Neutrophil (primary cell): ENCODE results near the gene ARL16.

Source experiments
- H3K27ac ChIP-seq: fragments of 200-600 bp; sonication (generic); 2 replicates; pipeline ENCODE4 v1.5.1; 2016; ENCODE audit warnings: mild to moderate bottlenecking, moderate library complexity
- H3K27me3 ChIP-seq: fragments of 200-600 bp; sonication (generic); 2 replicates; pipeline ENCODE4 v1.6.0; 2016; ENCODE audit warnings: mild to moderate bottlenecking
- H3K36me3 ChIP-seq: fragments of 200-600 bp; sonication (generic); 2 replicates; pipeline ENCODE4 v1.5.1; 2017
- H3K4me1 ChIP-seq, 2 experiments: fragments of 200-600 bp in 1 of 2; sonication (generic) in 1 of 2; 1 replicate in 1 of 2; 2 replicates in 1 of 2; pipeline versions ENCODE4 v1.5.1 to v1.6.1; 2013 to 2016; ENCODE audit warnings: low read depth in 1 of 2, low read length in 1 of 2, mild to moderate bottlenecking in 1 of 2, moderate library complexity in 1 of 2; ENCODE audit not compliant: control insufficient read depth in 1 of 2, insufficient read depth in 1 of 2
- H3K4me3 ChIP-seq, 2 experiments: fragments of 200-600 bp in 1 of 2; sonication (generic) in 1 of 2; 1 replicate in 1 of 2; 2 replicates in 1 of 2; pipeline ENCODE4 v1.5.1; 2013 to 2016; ENCODE audit warnings: low read depth in 1 of 2, low read length in 1 of 2, mild to moderate bottlenecking in 1 of 2, moderate library complexity in 1 of 2
- H3K9me3 ChIP-seq: fragments of 200-600 bp; sonication (generic); 2 replicates; pipeline ENCODE4 v1.5.1; 2016
- TF ChIP-seq, protein P1 (sequence below): fragments of 200-600 bp; sonication (generic); IDR thresholded peaks from 2 replicates; pipeline ENCODE4 v1.5.1; 2016; ENCODE audit warnings: antibody characterized with exemption

ARL16 gene

GRCh38 chr17:81722184-81723120, 38.9 kb upstream of the ARL16 start:
- no peak overlapping the region for H3K27ac ChIP-seq
- H3K4me1 ChIP-seq: no peaks in the 10 kb centered on the region
- H3K27me3 ChIP-seq: peaks cover 23% of the 10 kb centered on the region
- TF ChIP-seq, protein P1, sequence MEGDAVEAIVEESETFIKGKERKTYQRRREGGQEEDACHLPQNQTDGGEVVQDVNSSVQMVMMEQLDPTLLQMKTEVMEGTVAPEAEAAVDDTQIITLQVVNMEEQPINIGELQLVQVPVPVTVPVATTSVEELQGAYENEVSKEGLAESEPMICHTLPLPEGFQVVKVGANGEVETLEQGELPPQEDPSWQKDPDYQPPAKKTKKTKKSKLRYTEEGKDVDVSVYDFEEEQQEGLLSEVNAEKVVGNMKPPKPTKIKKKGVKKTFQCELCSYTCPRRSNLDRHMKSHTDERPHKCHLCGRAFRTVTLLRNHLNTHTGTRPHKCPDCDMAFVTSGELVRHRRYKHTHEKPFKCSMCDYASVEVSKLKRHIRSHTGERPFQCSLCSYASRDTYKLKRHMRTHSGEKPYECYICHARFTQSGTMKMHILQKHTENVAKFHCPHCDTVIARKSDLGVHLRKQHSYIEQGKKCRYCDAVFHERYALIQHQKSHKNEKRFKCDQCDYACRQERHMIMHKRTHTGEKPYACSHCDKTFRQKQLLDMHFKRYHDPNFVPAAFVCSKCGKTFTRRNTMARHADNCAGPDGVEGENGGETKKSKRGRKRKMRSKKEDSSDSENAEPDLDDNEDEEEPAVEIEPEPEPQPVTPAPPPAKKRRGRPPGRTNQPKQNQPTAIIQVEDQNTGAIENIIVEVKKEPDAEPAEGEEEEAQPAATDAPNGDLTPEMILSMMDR: no peak
- H3K9me3 ChIP-seq: no peaks in the 10 kb centered on the region
- no peak overlapping the region for H3K4me3 ChIP-seq
- peaks cover 8% of the 10 kb centered on the region for H3K36me3 ChIP-seq

DNA sequence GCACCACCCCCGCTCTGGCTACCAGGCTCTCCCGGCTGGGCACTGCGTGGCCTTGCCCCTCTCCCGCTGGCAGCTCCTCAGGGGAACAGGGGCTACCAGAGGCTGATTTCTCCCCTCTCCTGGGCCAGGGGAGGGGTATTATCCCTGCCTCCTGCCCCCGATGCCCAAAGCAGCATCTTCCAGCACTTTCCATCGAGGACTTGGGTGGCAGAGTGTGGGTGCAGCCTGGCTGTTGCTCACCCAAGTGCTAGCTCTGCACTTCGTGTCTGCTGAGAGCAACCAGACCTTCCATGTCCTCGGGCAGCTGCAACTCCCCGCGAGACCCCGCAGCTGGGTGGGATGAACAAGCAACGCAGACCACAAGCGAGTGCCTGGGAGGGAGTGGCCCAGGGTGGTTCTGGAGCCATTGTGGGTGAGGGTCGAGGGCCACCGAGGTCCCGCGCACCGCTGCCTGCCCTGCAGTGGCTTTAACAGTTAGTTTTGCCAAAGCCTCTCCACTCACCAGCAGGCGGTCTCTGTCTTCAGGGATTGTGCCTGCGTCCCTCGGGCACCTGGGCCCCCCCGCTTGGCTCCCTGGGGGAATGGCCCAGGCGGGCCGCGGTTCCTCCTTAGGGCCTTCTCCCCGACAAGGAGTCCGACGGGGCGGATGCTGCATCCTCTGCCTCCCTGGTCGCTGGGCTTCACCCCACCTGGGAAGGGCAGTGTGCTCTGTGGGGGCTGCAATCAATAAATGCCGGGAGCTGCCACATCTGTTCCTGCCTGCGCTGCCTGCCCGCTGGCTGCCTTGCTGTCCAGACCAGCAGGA, 36.9 kb upstream of the ARL16 start:
- Histone ChIP-seq H3K9me3 (no peaks in the 10 kb centered on the region), H3K27me3 (peaks cover 23% of the 10 kb centered on the region), H3K27ac (no peak overlapping the region), H3K4me3 (no peak overlapping the region), H3K4me1 (no peaks in the 10 kb centered on the region), H3K36me3 (peaks cover 8% of the 10 kb centered on the region)
- TF ChIP-seq, protein P1: no peak

DNA sequence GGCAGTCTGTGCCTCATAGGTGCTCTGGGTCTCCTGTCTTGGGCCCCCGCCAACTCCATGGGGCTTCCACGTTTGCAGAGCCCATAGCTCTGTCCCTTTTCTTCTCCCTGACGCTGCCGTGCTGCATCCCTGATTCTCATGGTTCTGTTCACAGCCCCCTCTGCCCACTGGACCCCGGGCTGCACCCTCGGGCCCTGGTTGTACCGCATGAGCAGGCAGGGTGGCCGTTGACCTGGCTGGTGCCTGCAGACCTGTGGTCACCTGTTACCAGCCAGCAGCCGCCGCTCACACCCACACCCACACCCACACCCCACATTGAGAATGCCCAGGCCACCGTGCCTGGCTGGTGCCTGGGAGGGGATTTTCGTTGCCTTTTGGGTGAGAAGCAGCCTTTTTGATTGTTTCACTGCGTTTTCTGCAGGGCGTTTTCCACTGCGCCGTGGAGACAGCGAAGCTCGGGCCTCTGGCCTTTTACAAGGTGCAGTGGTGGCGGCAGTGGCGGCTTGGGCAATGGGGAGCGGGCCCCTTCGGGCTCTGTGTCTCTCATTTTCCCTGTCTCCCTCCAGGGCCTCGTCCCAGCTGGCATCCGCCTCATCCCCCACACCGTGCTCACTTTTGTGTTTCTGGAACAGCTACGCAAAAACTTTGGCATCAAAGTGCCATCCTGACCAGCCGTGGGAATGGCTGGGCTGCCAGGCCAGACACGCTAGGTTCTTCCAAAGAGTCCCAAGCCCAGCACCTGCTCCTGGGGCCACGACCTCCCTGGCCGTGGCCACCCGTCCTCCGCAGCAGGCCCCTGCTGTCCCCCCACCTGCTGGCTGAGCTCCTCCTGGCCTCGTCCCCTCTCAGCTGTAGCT, 36.0 kb upstream of the ARL16 start:
- H3K4me1 ChIP-seq: no peaks in the 10 kb centered on the region

GRCh38 chr17:81717766-81718089, 34.1 kb upstream of the ARL16 start:
- H3K27me3 ChIP-seq: peaks cover 2% of the 10 kb centered on the region
- peaks cover 7 to 9% of the 10 kb centered on the region in 2 experiments for H3K4me1 ChIP-seq
- H3K9me3 ChIP-seq: no peaks in the 10 kb centered on the region
- peaks cover 8% of the 10 kb centered on the region for H3K36me3 ChIP-seq
- TF ChIP-seq, protein P1: no peak
- no peak overlapping the region for H3K4me3 ChIP-seq
- no peak overlapping the region for H3K27ac ChIP-seq

More for the DNA sequence above, 36.0 kb upstream of the ARL16 start:
- H3K36me3 ChIP-seq: peaks cover 8% of the 10 kb centered on the region
- H3K27ac ChIP-seq: no peak overlapping the region
- H3K27me3 ChIP-seq: peaks cover 18% of the 10 kb centered on the region
- H3K9me3 ChIP-seq: no peaks in the 10 kb centered on the region
- H3K4me3 ChIP-seq: no peak overlapping the region
- TF ChIP-seq, protein P1: no peak
